SK-N-SH (cell line): ENCODE measurements around the gene ELAC2.

Source experiments
- CTCF ChIP-seq: fragments of 200-600 bp; sonication (generic); IDR thresholded peaks from 2 replicates; pipeline ENCODE4 v1.6.1; 2017; ENCODE audit warnings: antibody characterized with exemption, mild to moderate bottlenecking, moderate library complexity
- EZH2phosphoT487 ChIP-seq: fragments of 200-600 bp; sonication (generic); IDR thresholded peaks from 2 replicates; pipeline ENCODE4 v1.6.1; 2017; ENCODE audit warnings: low read depth, mixed run types, mild to moderate bottlenecking, antibody characterized with exemption, moderate library complexity, borderline replicate concordance
- GATA2 ChIP-seq: sonication (generic); formaldehyde crosslinking; IDR thresholded peaks from 2 replicates; pipeline ENCODE4 v1.5.0; 2020; ENCODE audit warnings: mild to moderate bottlenecking, missing genetic modification reagents
- JUND ChIP-seq: IDR thresholded peaks from 2 replicates; pipeline ENCODE4 v1.4.0; 2012
- MEF2A ChIP-seq: IDR thresholded peaks from 2 replicates; pipeline ENCODE4 v1.4.0; 2012; ENCODE audit warnings: low read depth, borderline replicate concordance
- MXI1 ChIP-seq: IDR thresholded peaks from 2 replicates; pipeline ENCODE4 v1.6.1; 2012; ENCODE audit warnings: mild to moderate bottlenecking, low read depth, low read length, improper control_type of control experiment
- POLR2AphosphoS5 ChIP-seq: IDR thresholded peaks from 2 replicates; pipeline ENCODE4 v1.6.1; 2012; ENCODE audit warnings: low read depth, low read length
- RXRA ChIP-seq: IDR thresholded peaks from 2 replicates; pipeline ENCODE4 v1.4.0; 2012; ENCODE audit warnings: low read depth, mild to moderate bottlenecking, borderline replicate concordance
- SIN3A ChIP-seq: IDR thresholded peaks from 2 replicates; pipeline ENCODE4 v1.6.1; 2012; ENCODE audit warnings: low read depth, mild to moderate bottlenecking, low read length, moderate library complexity, borderline replicate concordance
- TF ChIP-seq, protein P1 (sequence below): IDR thresholded peaks from 2 replicates; pipeline ENCODE4 v1.6.1; 2012; ENCODE audit warnings: mild to moderate bottlenecking, low read depth, low read length, moderate library complexity
- TF ChIP-seq, protein P2 (sequence below): IDR thresholded peaks from 2 replicates; pipeline ENCODE4 v1.4.0; 2012; ENCODE audit warnings: low read depth
- TF ChIP-seq, protein P3 (sequence below): fragments of 150-350 bp; IDR thresholded peaks from 2 replicates; pipeline ENCODE4 v1.6.1; 2017; ENCODE audit warnings: antibody characterized with exemption, low read length, low read depth, borderline replicate concordance

GRCh38 chr17:13003454-13003851 is 14.4 kb downstream of the ELAC2 start:
- TF ChIP-seq, protein P1, sequence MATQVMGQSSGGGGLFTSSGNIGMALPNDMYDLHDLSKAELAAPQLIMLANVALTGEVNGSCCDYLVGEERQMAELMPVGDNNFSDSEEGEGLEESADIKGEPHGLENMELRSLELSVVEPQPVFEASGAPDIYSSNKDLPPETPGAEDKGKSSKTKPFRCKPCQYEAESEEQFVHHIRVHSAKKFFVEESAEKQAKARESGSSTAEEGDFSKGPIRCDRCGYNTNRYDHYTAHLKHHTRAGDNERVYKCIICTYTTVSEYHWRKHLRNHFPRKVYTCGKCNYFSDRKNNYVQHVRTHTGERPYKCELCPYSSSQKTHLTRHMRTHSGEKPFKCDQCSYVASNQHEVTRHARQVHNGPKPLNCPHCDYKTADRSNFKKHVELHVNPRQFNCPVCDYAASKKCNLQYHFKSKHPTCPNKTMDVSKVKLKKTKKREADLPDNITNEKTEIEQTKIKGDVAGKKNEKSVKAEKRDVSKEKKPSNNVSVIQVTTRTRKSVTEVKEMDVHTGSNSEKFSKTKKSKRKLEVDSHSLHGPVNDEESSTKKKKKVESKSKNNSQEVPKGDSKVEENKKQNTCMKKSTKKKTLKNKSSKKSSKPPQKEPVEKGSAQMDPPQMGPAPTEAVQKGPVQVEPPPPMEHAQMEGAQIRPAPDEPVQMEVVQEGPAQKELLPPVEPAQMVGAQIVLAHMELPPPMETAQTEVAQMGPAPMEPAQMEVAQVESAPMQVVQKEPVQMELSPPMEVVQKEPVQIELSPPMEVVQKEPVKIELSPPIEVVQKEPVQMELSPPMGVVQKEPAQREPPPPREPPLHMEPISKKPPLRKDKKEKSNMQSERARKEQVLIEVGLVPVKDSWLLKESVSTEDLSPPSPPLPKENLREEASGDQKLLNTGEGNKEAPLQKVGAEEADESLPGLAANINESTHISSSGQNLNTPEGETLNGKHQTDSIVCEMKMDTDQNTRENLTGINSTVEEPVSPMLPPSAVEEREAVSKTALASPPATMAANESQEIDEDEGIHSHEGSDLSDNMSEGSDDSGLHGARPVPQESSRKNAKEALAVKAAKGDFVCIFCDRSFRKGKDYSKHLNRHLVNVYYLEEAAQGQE: no peak
- TF ChIP-seq CTCF (no peak), GATA2 (no peak), RXRA (no peak), POLR2AphosphoS5 (no peak), MEF2A (no peak), EZH2phosphoT487 (no peak), JUND (no peak), MXI1 (no peak), SIN3A (no peak)
- TF ChIP-seq, protein P2, sequence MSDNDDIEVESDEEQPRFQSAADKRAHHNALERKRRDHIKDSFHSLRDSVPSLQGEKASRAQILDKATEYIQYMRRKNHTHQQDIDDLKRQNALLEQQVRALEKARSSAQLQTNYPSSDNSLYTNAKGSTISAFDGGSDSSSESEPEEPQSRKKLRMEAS: no peak
- TF ChIP-seq, protein P3, sequence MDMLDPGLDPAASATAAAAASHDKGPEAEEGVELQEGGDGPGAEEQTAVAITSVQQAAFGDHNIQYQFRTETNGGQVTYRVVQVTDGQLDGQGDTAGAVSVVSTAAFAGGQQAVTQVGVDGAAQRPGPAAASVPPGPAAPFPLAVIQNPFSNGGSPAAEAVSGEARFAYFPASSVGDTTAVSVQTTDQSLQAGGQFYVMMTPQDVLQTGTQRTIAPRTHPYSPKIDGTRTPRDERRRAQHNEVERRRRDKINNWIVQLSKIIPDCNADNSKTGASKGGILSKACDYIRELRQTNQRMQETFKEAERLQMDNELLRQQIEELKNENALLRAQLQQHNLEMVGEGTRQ: no peak
